ENCODE measurements around the gene DNAH7.

The DNAH7 gene

GRCh38 chr2:195818106-195818505, 250.5 kb downstream of the DNAH7 start:
- Histone ChIP-seq H3K9ac (no peak overlapping the region), H3K4me1 (no peaks in the 10 kb centered on the region), H3K4me3 (ENCODE audit: low read depth, low read length) (no peak overlapping the region), H3K27ac (no peak overlapping the region), H3K79me2 (no peaks in the 10 kb centered on the region), H2AFZ (no peak overlapping the region), H3K36me3 (ENCODE audit: control insufficient read depth, insufficient read depth, low read length) (no peaks in the 10 kb centered on the region), H3K9me3 (ENCODE audit: control insufficient read depth, low read length) (no peaks in the 10 kb centered on the region), H3K4me2 (ENCODE audit: low read length) (no peak overlapping the region), H3K27me3 (ENCODE audit: control insufficient read depth, insufficient read depth, low read length) (no peaks in the 10 kb centered on the region)
- no peak for TF ChIP-seq CTCF (IDR thresholded peaks at IDR 0.05)

GRCh38 chr2:195815083-195815482, 253.6 kb downstream of the DNAH7 start:
- Histone ChIP-seq H3K9me3 (ENCODE audit: control insufficient read depth, low read length) (no peaks in the 10 kb centered on the region), H3K27me3 (ENCODE audit: control insufficient read depth, insufficient read depth, low read length) (no peaks in the 10 kb centered on the region), H3K4me3 (ENCODE audit: low read depth, low read length) (no peak overlapping the region), H2AFZ (no peak overlapping the region), H3K4me1 (no peaks in the 10 kb centered on the region), H3K27ac (no peak overlapping the region), H3K4me2 (ENCODE audit: low read length) (no peak overlapping the region), H3K9ac (no peak overlapping the region), H3K36me3 (ENCODE audit: control insufficient read depth, insufficient read depth, low read length) (no peaks in the 10 kb centered on the region), H3K79me2 (no peaks in the 10 kb centered on the region)
- TF ChIP-seq CTCF (IDR thresholded peaks at IDR 0.05): no peak

- no peak overlapping the region for H3K4me2 ChIP-seq (ENCODE audit: low read length)
- H3K36me3 ChIP-seq (ENCODE audit: control insufficient read depth, insufficient read depth, low read length): no peaks in the 10 kb centered on the region
- H3K9me3 ChIP-seq (ENCODE audit: control insufficient read depth, low read length): no peaks in the 10 kb centered on the region
- H3K9ac ChIP-seq: no peak overlapping the region
- TF ChIP-seq CTCF (IDR thresholded peaks at IDR 0.05): no peak
- H3K79me2 ChIP-seq: no peaks in the 10 kb centered on the region
- H3K4me1 ChIP-seq: no peaks in the 10 kb centered on the region
- H2AFZ ChIP-seq: no peak overlapping the region
- no peak overlapping the region for H3K4me3 ChIP-seq (ENCODE audit: low read depth, low read length)
- no peaks in the 10 kb centered on the region for H3K27me3 ChIP-seq (ENCODE audit: control insufficient read depth, insufficient read depth, low read length)
- no peak overlapping the region for H3K27ac ChIP-seq
These were observed 255.2 kb downstream of the DNAH7 start for GRCh38 chr2:195813421-195813820.

- Histone ChIP-seq H3K27ac (no peak overlapping the region), H3K9me3 (ENCODE audit: control insufficient read depth, low read length) (no peaks in the 10 kb centered on the region), H3K4me2 (ENCODE audit: low read length) (no peak overlapping the region), H3K9ac (no peak overlapping the region), H3K4me1 (no peaks in the 10 kb centered on the region), H2AFZ (no peak overlapping the region), H3K27me3 (ENCODE audit: control insufficient read depth, insufficient read depth, low read length) (no peaks in the 10 kb centered on the region), H3K79me2 (no peaks in the 10 kb centered on the region), H3K36me3 (ENCODE audit: control insufficient read depth, insufficient read depth, low read length) (no peaks in the 10 kb centered on the region), H3K4me3 (ENCODE audit: low read depth, low read length) (no peak overlapping the region)
- TF ChIP-seq CTCF (IDR thresholded peaks at IDR 0.05): no peak
These were observed 258.1 kb downstream of the DNAH7 start for GRCh38 chr2:195810340-195811098.

- H3K4me2 ChIP-seq (ENCODE audit: low read length): no peak overlapping the region
- no peaks in the 10 kb centered on the region for H3K9me3 ChIP-seq (ENCODE audit: control insufficient read depth, low read length)
- H3K27me3 ChIP-seq (ENCODE audit: control insufficient read depth, insufficient read depth, low read length): no peaks in the 10 kb centered on the region
- H2AFZ ChIP-seq: no peak overlapping the region
- no peaks in the 10 kb centered on the region for H3K36me3 ChIP-seq (ENCODE audit: control insufficient read depth, insufficient read depth, low read length)
- no peak for TF ChIP-seq CTCF (IDR thresholded peaks at IDR 0.05)
- no peaks in the 10 kb centered on the region for H3K79me2 ChIP-seq
- H3K4me1 ChIP-seq: no peaks in the 10 kb centered on the region
- H3K27ac ChIP-seq: no peak overlapping the region
- no peak overlapping the region for H3K4me3 ChIP-seq (ENCODE audit: low read depth, low read length)
- H3K9ac ChIP-seq: no peak overlapping the region
These were observed 260.4 kb downstream of the DNAH7 start for GRCh38 chr2:195808189-195808588.

Measured in parathyroid adenoma (tissue), 2 donors.